Stimulated activated CD8-positive, alpha-beta memory T cell treated with anti-CD3 and anti-CD28 coated beads, Interleukin-4, amount 100 ng/mL, for 1 hour (primary cell): ENCODE data around the gene RSBN1.
"Not testable (repeated sequence)": the region's sequence is repeated elsewhere in the genome, so short reads cannot be mapped to it uniquely, and the experiment has no call there.

Experiments
- DNase-seq, 2 donors: peaks; one replicate each; pipeline ENCODE4 v3.0.0-alpha.2; 2020; ENCODE audit warnings: low read depth in 2 of 2, low spot score in 1 of 2

Gene RSBN1

GRCh38 chr1:113749402-113749801 lies 62.9 kb downstream of the RSBN1 start:
- no peak for DNase-seq

- DNase-seq = no peak
These were observed 64.9 kb downstream of the RSBN1 start for GRCh38 chr1:113747376-113747775.

GRCh38 chr1:113745425-113745824 lies 66.9 kb downstream of the RSBN1 start:
- no peak for DNase-seq

GRCh38 chr1:113744114-113744513 lies 68.2 kb downstream of the RSBN1 start:
- DNase-seq = no peak

DNA sequence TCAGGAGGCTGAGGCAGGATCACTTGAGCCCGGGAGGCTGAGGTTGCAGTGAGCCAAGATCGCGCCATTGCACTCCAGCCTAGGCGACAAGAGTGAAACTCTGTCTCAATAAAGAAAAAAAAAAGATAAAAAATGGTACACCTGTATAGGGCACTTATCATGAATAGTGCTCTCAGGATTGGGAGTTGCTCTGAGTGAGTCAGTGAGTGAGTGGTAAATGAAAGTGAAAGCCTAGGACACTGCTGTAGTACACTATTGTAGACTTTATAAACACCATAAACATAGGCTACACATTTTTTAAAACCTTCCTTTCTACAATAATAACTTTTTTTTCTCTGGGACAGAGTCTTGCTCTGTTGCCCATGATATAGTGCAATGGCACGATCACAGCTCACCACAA lies 69.8 kb downstream of the RSBN1 start:
- DNase-seq = no peak

DNA sequence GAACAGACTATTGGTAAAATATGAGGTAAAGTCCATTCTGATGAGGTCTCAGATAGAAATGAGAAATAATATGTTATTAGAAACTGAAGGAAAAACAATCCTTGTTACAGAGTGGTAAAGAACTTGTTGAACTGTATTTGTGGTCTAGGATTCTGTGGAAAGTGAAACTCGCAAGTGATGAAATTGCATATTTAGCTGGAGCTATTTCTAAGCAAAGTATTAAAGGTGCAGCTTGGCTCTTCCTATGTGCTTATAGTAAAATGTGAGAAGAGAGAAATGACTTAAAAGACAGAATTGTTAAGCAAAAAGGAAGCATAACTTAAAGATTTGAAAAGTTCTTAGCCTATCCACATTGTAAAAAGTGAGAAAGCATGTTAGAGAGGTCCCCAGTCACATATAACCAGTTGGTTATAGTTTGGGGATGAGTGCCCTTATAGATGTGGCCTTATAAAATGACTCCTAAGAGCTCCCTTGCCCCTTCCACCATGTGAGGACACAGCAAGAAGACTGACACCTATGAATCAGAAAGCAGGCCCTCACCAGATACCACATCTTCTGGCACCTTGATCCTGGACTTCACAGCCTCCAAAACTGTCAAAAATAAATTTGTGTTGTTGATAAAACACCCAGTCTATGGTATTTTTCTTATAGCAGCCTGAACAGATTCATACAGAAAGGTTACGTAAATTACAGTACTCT lies 77.8 kb downstream of the RSBN1 start:
- DNase-seq = no peak

- DNase-seq = no peak
These were observed 79.5 kb downstream of the RSBN1 start for GRCh38 chr1:113732802-113733201.

DNA sequence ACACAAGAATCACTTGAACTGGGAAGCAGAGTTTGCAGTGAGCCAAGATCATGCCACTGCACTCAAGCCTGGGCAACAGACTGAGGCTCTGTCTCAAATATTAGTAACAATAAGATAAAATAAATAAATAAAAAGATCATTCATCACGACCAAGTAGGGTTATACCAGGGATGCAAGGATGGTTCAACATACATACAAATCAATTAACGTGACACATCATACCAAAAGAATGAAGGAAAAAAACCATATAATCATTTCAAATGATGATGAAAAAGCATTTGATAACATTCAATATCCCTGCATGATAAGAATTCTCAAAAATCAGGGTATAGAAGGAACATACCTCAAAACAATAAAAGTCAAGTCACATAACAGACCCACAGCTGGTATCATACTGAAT lies 91.3 kb downstream of the RSBN1 start:
- no peak for DNase-seq

GRCh38 chr1:113718621-113719020 lies 93.7 kb downstream of the RSBN1 start:
- DNase-seq = not testable (repeated sequence)

GRCh38 chr1:113717506-113717905 lies 94.8 kb downstream of the RSBN1 start:
- DNase-seq = not testable (repeated sequence)

DNA sequence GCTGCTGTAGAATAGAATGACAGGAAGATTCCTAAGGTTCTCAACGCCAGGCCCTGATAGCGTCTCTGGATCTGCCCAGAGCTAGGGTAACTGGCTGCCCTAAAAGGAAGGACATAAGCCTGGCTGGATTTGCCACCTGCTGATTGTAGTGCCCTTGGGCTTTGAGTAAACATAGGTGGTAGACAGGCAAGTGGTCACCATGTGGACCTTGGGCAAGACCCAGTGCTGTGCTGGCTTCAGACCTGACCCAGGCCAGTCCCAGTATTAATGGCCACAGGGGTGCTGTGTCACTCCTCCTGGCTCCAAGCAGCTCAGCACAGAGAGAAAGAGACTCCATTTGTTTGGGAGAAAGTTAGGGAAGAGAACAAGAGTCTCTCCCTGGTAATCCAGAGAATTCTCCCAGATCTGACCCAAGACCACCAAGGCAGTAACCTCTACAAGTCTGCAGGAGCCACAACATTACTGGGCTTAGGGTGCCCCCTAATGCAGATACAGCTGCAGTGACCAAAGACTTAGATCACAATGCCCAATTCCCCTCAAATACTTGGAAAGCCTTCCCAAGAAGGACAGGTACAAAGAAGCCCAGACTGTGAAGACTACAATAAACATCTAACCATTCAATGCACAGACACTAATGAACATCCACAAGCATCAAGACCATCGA lies 97.5 kb downstream of the RSBN1 start:
- no peak for DNase-seq
